ENCODE results near the gene FOXL2NB.

FOXL2NB gene

GRCh38 chr3:138938877-138939560 lies 8.0 kb upstream of the FOXL2NB start:
- H3K27ac ChIP-seq = no peak overlapping the region
- no peak for TF ChIP-seq CTCF (conservative IDR thresholded peaks at IDR 0.05)

- H3K27ac ChIP-seq = no peak overlapping the region
- TF ChIP-seq CTCF (conservative IDR thresholded peaks at IDR 0.05) = no peak
These were observed 7.3 kb upstream of the FOXL2NB start for GRCh38 chr3:138939561-138940241.

GRCh38 chr3:138940446-138940845 lies 6.6 kb upstream of the FOXL2NB start:
- TF ChIP-seq CTCF (conservative IDR thresholded peaks at IDR 0.05) = no peak
- no peak overlapping the region for H3K27ac ChIP-seq

DNA sequence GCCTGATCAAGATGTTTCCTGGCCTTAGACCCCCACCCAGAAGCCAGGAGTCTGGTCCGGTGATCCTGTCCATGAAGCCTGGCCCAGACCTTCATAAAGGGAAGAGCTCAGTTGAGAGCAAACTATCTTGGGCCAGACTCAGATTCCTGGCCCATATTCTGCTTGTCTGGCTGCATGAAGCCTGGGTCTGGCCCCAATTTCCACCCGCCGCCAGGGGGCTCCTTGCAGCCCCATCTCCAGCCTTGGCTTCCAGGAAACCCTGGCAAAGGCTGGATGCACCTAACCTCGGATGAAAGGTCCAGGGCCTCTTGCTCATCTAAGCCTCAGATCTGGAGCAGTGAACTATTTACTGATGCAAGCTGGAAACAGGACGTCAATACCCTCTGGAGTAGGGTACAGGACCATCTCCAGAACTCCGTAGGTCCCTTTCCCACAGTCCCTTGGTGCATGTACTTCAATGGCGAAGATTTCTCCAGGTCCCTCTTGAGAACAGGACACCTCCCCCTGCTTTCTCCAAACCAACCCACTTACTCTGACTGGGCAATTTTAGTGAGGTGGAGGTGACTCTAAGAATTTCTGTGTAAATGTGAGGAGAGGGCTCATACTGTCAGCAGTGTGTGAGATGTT lies 5.6 kb upstream of the FOXL2NB start:
- peak; percentile 52 for TF ChIP-seq CTCF (conservative IDR thresholded peaks at IDR 0.05)
- no peak overlapping the region for H3K27ac ChIP-seq

DNA sequence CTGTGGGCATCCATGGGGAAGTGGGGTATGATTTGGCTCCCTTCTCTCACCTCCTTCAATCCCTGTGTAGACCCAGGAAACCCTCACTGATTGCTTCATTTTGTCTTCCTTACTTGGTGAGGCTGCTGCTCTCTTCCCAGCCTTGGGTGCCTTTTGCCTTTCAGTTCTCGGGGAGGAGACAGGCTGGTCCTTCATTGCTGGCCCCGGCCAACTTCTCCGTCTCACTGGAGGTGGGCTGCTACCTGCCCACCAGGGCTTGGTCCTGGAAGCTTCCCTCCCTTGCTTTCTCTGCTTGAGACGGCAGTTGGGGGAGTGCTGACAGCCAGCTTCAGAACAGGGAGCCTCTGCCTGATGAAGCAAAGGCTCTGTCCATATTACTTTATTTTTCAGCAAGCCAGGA lies 4.7 kb upstream of the FOXL2NB start:
- no peak overlapping the region for H3K27ac ChIP-seq
- TF ChIP-seq CTCF (conservative IDR thresholded peaks at IDR 0.05) = no peak

DNA sequence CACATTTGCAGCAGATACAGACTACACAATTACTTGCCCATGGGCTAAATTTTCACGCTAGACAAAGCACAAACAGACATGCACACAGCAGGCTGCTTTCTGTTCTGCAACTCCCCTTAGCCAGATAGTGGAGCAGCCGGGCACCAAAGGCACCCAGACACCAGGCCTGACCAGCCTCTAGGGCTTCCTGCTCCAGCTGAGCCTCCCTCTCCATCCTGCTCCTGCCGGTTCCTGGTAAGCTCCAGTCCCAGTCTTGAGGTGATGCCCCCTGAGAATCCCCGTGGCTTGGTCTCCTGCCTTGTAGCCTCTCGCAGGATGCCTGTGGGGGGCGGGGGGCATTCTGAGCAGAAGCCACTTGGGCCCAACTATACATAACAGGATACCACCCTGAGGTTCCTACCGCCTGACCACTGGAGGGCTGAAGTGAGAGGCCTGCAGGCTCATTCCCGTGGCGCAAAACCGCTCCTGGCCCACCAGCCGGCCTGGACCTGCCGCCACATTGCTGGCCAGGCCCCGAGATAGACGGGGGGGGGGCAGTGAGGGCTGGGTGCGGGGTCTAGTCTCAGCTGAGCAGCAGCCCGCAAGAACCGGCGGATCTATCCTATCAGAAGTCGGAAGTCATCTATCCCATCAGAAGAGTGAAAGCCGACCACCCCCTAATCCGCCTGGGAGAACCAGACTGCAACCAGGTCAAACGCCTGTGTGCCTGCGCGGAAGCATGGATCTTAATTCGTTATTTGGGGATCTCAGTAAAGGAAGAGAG lies 4.0 kb upstream of the FOXL2NB start:
- no peak overlapping the region for H3K27ac ChIP-seq
- no peak for TF ChIP-seq CTCF (conservative IDR thresholded peaks at IDR 0.05)

Data from VCaP (cell line).